HG03064 (cell line): ENCODE results near the gene CKAP4.

Experiments used
- ATAC-seq: cut with Tn5 transposase; IDR thresholded peaks from one replicate; pipeline ENCODE4 v1.9.1; 2021; ENCODE audit warnings: low read depth; ENCODE audit not compliant: unreplicated experiment

Gene CKAP4

DNA sequence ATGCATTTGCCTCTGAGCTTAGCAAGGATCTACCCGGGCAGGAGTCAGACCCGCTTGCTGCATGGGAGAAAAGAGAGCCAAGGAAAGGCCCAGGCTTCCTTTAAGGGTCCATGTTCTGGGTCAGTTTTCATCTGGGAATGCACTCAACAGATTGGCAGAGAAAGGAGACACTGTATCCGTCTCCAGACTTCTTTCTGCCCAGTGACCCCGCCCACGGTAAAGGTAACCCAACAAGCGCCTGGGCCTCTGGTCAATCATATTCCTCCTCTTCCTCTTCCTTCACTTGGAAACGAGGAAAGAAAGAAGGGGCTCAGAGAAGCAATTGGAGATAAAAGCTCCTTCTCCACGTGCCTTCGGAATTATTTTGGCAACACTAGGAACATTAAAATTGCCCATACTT lies 27.6 kb upstream of the CKAP4 start:
- ATAC-seq = no peak

DNA sequence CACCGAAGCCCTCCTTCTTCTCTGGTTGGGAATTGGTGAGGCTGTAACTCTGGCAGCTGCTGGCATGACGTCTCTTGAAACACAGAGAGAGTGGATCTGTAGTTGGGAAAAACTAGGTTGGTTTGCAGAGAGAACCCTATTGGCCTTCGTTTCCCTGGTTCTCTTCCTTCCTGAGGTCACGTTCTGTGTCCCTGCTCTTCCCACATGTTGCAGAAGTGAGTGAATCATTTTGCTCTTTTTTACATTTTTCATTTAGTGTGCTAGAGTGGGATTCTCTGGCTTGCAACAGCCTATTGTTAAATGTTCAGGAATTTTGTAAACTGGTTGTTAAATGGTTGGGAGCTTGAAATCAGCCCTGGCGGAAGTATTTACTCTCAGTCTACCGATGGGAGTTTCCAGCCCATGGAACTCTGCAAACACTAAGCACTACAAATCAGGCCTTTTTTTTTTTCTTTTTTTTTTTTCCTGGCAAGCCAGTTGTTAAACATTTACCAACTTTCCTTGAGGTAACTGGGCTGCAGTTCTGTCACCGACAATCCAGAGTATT lies 26.8 kb upstream of the CKAP4 start:
- ATAC-seq = no peak

GRCh38 chr12:106274012-106274411 lies 26.2 kb upstream of the CKAP4 start:
- ATAC-seq = no peak

DNA sequence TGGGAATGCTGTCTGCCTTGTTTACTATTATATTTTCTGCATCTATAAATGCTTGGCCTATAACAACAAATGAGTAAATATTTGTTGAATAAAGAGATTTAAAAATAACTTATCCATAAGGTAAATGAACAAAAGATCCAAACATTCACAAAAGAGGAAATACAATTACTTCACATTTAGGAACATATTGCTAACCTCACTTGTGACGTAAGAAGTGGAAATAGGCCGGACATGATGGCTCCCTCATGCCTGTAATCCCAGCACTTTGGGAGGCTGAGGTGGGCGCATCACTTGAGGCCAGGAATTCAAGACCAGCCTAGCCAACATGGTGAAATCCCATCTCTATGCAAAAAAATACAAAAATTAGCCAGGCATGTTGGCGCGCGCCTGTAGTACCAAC lies 25.7 kb upstream of the CKAP4 start:
- ATAC-seq = no peak

DNA sequence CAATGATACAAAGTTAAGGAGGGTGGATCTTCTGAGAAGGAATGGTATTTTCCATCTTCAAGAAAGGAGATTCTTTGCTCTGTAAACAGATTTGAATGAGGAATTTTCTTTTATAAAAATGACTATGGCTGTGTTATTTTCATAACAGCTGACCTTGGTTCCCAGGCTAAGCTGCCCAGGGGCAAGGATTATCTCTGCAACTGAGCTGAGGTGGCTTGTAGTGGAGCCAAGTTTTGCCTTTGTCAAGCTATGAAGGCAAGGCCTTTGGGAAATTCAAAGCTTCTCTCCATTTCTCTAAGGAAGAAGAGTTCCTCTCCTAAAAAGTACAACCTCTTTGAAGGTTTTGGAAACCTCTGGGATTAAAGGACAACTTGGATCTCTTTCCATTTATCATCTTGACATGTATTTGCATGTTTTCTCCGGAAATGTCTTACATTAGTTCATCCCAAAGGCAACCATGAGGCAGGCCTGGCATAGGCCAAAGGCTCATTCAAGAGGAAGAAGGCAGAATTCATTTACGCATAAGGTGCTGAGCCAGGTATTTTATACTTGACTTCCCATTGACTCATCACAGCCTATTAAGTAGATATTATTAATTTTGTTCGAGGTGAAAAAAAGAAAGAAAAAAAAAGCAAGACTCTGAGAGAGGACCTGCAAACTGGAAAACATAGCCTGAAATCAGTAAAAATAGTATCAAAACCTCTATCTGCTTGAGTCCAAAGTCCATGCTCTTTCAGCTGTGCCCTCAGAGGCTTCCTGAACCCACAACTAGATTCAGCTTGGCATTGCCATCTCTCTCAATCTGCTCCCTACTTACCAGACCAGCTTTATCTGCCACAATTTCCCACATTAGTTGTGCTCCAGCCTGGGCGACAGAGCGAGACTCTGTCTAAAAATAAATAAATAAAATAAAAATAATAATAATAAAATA lies 24.0 kb upstream of the CKAP4 start:
- ATAC-seq = no peak

DNA sequence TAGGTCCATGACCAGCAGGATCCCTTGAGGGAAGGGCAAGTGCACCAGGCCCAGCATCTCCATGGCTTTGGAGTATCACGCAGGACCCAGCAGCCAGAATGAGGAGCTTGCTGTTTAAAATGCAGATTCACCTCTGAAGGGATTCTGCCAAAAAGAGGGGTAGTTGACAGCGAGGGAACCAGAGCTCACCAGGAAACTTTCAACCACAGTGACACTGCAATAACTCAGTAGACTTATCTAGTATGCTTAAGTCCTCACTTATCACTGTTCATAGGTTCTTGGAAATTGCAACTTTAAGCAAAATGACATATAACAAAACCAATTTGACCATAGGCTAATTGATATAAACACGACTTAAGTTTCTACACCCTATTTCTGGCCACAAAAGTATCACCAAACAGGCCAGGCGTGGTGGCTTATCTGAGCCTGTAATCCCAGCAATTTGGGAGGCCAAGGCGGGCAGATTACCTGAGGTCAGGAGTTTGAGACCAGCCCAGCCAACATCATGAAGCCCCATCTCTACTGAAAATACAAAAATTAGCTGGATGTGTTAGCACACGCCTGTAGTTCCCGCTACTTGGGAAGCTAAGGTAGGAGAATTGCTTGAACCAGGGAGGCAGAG lies 21.4 kb upstream of the CKAP4 start:
- no peak for ATAC-seq

DNA sequence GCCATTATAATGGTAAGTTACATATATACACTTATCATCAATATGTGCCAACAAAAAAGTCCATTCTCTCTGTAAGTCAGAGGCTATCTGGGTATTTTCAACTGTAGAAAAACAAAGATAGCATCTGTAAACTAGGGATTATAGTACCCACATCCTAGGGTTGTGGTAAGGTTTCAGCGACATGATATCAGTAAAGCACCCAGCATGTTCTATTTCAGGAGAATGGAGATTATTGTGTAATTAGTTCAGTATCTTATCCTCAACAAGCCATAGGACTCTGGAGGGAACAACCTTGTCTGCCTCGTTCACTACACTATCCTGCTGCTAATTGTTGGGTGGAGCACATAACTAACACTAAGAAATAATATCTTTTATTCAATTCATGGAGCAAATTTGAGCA lies 19.7 kb upstream of the CKAP4 start:
- ATAC-seq = no peak

DNA sequence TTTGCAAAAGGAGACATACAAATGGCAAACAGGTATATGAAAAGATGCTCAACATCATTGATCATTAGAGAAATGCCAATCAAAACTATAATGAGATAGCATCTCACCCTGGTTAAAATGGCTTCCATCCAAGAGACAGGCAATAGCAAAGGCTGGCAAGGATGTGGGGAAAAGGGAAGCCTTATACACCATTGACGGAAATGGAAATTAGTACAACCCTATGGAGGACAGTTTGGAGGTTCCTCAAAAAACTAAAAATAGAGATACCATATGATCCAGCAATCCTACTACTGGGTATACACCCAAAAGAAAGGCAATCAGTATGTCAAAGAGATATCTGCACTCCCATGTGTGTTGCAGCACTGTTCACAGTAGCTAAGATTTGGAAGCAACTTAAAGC lies 17.3 kb upstream of the CKAP4 start:
- no peak for ATAC-seq

- ATAC-seq = no peak
Observed at GRCh38 chr12:106258935-106259334, 11.1 kb upstream of the CKAP4 start.

DNA sequence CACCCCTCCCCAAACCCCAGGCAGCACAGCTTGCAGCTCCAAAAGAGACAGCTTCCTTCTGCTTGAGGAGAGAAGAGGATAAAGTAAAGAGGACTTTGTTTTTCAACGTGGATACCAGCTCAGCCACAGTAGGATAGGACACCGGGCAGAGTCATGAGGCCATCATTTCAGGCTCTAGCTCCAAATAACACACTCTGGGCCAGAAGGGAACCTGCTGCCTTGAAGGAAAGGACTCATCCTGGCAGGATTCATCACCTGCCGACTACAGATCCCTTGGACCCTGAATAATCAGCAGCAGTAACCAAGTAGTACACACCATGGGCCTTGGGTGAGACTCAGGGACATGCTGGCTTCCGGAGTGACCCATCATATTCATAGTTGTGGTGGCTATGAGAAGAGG lies 10.4 kb upstream of the CKAP4 start:
- ATAC-seq = no peak

DNA sequence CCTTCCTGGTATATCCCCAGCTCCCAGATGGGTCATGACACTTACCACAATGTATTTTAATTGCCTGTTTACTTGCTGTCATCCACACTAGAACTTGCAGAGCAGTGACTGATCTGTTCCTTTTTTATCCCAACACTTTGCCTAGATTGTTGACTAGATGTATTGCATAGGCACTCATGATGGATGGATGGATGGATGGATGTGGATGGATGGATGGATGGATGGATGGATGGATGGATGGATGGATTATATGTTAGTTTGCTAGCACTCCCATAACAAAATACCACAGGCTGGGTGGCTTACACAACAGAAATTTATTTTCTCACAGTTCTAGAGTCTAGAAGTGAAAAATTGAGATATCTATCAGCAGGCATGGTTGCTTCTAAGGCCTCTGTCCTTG lies 8.7 kb upstream of the CKAP4 start:
- ATAC-seq = no peak

DNA sequence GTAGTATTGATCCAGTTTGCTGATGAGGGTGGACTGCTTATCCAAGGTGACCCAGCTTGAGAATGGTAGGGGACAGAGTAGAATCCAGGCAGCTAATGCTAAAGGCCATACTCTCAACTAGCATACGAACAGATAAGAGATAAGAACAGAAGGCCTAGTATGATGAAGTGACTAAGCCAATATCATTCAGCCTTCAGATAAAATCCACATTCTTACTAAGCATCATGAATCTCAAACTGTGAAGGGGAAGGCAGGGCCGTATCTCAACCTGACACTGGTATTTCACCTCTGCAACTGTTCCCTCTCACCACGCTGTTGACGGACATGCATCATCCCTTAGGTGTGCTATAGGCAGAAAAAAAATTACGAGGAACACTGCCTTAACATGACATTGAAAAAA lies 8.1 kb upstream of the CKAP4 start:
- no peak for ATAC-seq

GRCh38 chr12:106255493-106255892 lies 7.7 kb upstream of the CKAP4 start:
- ATAC-seq = no peak

DNA sequence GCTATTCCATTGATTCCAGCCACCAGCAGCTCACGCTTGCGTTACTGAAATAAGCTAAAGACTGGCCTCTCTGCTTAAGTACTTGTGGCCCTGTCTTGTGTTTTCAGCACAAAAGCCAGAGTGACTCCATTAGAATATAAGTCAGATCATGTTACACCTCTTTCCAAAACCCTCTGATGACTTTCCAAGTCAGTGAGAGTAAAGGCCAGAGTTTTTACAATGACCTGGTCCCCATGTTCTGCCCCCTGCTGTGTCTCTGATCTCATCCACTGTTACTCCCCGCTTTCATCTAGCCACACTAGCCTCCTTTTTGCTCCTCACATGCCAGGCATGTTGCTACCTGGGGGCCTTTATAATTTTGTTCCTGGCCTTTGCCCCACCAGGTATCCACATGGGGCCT lies 6.9 kb upstream of the CKAP4 start:
- no peak for ATAC-seq

DNA sequence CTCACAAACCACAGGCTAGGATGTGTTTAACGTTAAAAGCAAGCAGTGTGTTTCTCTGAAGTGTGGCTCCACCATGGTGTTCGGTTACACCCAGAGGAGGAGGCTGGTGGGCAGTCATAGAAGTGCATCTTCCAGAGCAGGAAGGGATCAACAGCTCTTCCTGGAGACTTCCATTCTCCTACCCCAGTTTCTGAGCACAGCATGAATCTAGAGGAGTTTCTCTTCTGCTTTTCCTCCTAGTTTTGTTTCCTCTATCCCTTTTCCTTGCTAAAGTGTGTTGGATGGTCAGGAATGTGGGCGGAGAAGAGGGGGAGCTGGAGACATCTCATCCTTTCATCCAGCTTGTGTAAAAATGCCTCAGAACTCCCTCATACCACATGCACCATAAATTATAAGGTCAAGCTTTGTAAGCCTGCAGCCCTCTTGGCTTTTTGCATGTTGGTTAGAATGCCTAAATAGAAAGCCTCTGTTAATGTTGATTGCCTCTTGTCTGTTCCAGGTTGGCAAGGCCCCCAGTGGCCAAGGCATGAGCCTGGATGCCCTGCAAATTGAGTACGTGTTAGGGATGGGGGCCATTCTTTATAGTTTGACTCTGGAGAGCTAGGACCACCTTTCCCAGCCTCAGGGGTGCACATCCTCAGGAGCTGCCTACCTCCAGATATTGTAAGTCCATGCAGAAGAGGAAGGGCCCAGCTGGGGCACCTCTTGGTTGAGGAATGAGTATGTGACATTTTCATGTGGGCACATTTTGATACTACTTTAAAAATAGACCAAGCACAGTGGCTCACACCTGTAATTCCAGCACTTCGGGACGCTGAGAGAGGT lies 4.0 kb upstream of the CKAP4 start:
- ATAC-seq = no peak

- no peak for ATAC-seq
Observed at GRCh38 chr12:106249411-106250135, 1.8 kb upstream of the CKAP4 start.

GRCh38 chr12:106248846-106249371 lies 1.1 kb upstream of the CKAP4 start:
- no peak for ATAC-seq

DNA sequence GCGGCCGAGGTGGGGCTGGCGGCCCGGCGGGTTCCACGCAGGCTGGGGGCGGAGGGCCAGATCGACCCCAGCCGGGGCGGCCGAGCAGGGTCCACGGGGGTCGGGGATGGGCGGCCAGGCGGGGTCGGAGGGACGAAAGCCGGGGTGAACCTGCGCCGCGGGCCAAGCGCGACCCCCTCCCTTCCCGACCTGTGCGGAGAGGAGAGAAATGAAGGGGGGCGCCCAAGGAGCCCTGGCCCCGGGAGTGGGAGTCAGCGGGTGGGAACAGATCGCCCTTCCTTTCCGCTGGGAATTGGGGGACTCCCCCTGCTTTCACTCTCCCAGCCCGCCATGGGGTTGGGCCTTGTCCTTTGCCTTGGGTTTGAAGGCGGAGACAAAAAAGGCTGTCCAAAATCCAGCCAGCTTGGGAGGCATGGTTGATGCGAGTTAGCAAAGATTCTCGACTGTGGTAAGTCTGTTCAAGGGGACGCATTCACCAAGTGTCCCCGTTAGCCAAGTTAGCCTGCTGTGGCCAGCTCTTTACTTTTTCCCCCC lies 559 bp upstream of the CKAP4 start:
- ATAC-seq = peak; percentile 25

DNA sequence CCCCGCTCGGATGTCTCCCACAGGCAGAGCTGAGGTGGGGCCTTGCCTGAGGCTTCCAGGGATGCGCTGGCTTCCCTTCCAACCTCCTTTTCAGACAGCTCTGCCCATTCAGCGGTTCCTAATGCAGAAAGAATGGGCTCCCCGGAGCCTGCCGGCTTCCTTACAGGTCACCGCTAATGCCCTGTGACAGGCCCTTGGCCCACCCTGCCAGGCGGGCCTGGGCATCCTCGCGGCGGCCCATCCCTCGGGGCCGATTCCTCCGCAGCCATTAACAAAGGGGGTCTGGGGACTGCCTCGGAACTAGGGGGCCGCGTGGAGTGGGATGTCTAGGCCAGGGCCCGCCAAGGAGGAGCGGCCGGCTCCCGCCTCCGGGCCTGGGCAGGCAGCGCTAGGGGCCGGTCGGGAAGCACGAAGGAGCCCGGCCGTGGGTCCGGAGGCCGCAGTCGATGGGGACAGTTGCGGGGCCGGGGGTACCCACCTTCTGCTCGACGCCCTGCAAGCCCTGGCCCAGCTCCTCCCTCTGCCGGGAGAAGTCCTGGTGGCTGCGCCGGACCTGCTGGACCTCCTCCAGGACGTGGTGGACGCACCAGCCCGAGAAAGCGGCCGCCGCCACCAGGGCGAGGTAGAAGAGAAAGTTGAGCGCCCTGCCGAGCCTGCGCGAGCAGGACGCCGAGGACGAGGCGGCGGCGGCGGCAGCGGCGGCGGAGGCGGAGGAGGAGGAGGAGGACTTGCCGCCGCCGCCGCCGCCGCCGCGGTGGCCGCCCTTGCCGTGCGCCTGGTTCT lies 738 bp downstream of the CKAP4 start:
- ATAC-seq = peak; percentile 40
